ENCODE results near the gene ASB5. TPM values are rescaled to one million over a fixed set of nuclear protein-coding genes. Genes with fewer than 3 reads are reported as not detected.
"Not testable (repeated sequence)": the region's sequence is repeated elsewhere in the genome, so short reads cannot be mapped to it uniquely, and the experiment has no call there.

ASB5 gene
- total RNA-seq, 1 experiment from 2014 or later, result not detected

- Histone ChIP-seq H3K9me3 (no peaks in the 10 kb centered on the region; the same call in 1 of the 2 replicates), H3K36me3 (ENCODE audit: control insufficient read depth, insufficient read depth, low read length) (no peaks in the 10 kb centered on the region), H3K4me3 (ENCODE audit: low read depth, low read length) (no peak overlapping the region), H3K27me3 (replicated peaks; ENCODE audit: control insufficient read depth, insufficient read depth, low read length) (no peaks in the 10 kb centered on the region), H3K4me1 (no peaks in the 10 kb centered on the region)
- ChIA-PET POLR2A (no interaction called here), CTCF (no interaction called here)
- BruUV-seq (replicated peaks), result no TSS peak
- Mint-ChIP-seq H3K4me1 (ENCODE audit: low read depth, unreplicated experiment) (peaks cover 3% of the 10 kb centered on the region), H3K9me3 (ENCODE audit: unreplicated experiment) (peaks cover 5% of the 10 kb centered on the region), H3K27ac (ENCODE audit: unreplicated experiment) (no peak overlapping the region), H3K27me3 (ENCODE audit: insufficient read depth, unreplicated experiment) (peaks cover 2% of the 10 kb centered on the region), H3K36me3 (ENCODE audit: insufficient read depth, unreplicated experiment) (no peaks in the 10 kb centered on the region), H3K4me3 (ENCODE audit: unreplicated experiment) (no peak overlapping the region)
- intact Hi-C loops (cut with micrococcal nuclease; ENCODE audit: unreplicated experiment), result no loop called here
- no peak for DNase-seq
- TF ChIP-seq CTCF (IDR thresholded peaks at IDR 0.05; ENCODE audit: insufficient read depth in 1 of 2, low read depth in 1 of 2, low read length in 1 of 2, severe bottlenecking in 1 of 2, unreplicated experiment in 1 of 2), result no peak
Measured at GRCh38 chr4:176217510-176217909, 51.5 kb downstream of the ASB5 start.

DNA sequence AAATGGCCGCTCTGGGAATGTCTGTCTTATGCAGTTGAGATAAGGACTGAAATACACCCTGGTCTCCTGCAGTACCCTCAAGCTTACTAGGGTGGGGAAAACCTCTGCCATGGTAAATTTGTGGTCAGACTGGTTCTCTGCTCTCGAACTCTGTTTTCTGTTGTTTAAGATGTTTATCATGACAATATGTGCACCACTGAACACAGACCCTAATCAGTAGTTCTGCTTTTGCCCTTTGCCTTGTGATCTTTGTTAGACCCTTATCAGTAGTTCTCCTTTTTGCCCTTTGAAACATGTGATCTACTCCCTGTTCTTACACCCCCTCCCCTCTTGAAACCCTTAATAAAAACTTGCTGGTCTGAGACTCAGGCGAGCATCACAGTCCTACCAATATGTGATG, 56.7 kb downstream of the ASB5 start:
- H3K4me3 ChIP-seq (ENCODE audit: low read depth, low read length); H3K27me3 ChIP-seq (replicated peaks; ENCODE audit: control insufficient read depth, insufficient read depth, low read length); H3K4me3 Mint-ChIP-seq (ENCODE audit: unreplicated experiment); H3K4me1 Mint-ChIP-seq (ENCODE audit: low read depth, unreplicated experiment); H3K36me3 ChIP-seq (ENCODE audit: control insufficient read depth, insufficient read depth, low read length); intact Hi-C loops (cut with micrococcal nuclease; ENCODE audit: unreplicated experiment); H3K9me3 Mint-ChIP-seq (ENCODE audit: unreplicated experiment); BruUV-seq (replicated peaks); H3K27ac Mint-ChIP-seq (ENCODE audit: unreplicated experiment); H3K4me1 ChIP-seq; POLR2A ChIA-PET; H3K9me3 ChIP-seq; CTCF ChIA-PET; DNase-seq; H3K36me3 Mint-ChIP-seq (ENCODE audit: insufficient read depth, unreplicated experiment); H3K27me3 Mint-ChIP-seq (ENCODE audit: insufficient read depth, unreplicated experiment): not testable (repeated sequence)

GRCh38 chr4:176210579-176211296, 58.3 kb downstream of the ASB5 start:
- no peak for DNase-seq
- no peak for TF ChIP-seq CTCF (IDR thresholded peaks at IDR 0.05; ENCODE audit: insufficient read depth in 1 of 2, low read depth in 1 of 2, low read length in 1 of 2, severe bottlenecking in 1 of 2, unreplicated experiment in 1 of 2)
- no peaks in the 10 kb centered on the region; the same call in 1 of the 2 replicates for H3K9me3 ChIP-seq
- CTCF ChIA-PET, result no interaction called here
- no peak overlapping the region for H3K27ac Mint-ChIP-seq (ENCODE audit: unreplicated experiment)
- H3K9me3 Mint-ChIP-seq (ENCODE audit: unreplicated experiment), result peaks cover 10% of the 10 kb centered on the region
- H3K4me1 Mint-ChIP-seq (ENCODE audit: low read depth, unreplicated experiment), result peaks cover 7% of the 10 kb centered on the region
- H3K36me3 ChIP-seq (ENCODE audit: control insufficient read depth, insufficient read depth, low read length), result no peaks in the 10 kb centered on the region
- H3K4me3 Mint-ChIP-seq (ENCODE audit: unreplicated experiment), result no peak overlapping the region
- no peaks in the 10 kb centered on the region for H3K4me1 ChIP-seq
- H3K4me3 ChIP-seq (ENCODE audit: low read depth, low read length), result no peak overlapping the region
- no peaks in the 10 kb centered on the region for H3K36me3 Mint-ChIP-seq (ENCODE audit: insufficient read depth, unreplicated experiment)
- POLR2A ChIA-PET, result no interaction called here
- no peaks in the 10 kb centered on the region for H3K27me3 Mint-ChIP-seq (ENCODE audit: insufficient read depth, unreplicated experiment)
- intact Hi-C loops (cut with micrococcal nuclease; ENCODE audit: unreplicated experiment), result no loop called here
- no TSS peak for BruUV-seq (replicated peaks)
- no peaks in the 10 kb centered on the region for H3K27me3 ChIP-seq (replicated peaks; ENCODE audit: control insufficient read depth, insufficient read depth, low read length)
